ENCODE results near the gene SRRM4. TPM values are rescaled to one million over a fixed set of nuclear protein-coding genes. Genes with fewer than 3 reads are reported as not detected.

SRRM4 gene
- total RNA-seq, 1 experiment from 2014 or later: 1.4 TPM

DNA sequence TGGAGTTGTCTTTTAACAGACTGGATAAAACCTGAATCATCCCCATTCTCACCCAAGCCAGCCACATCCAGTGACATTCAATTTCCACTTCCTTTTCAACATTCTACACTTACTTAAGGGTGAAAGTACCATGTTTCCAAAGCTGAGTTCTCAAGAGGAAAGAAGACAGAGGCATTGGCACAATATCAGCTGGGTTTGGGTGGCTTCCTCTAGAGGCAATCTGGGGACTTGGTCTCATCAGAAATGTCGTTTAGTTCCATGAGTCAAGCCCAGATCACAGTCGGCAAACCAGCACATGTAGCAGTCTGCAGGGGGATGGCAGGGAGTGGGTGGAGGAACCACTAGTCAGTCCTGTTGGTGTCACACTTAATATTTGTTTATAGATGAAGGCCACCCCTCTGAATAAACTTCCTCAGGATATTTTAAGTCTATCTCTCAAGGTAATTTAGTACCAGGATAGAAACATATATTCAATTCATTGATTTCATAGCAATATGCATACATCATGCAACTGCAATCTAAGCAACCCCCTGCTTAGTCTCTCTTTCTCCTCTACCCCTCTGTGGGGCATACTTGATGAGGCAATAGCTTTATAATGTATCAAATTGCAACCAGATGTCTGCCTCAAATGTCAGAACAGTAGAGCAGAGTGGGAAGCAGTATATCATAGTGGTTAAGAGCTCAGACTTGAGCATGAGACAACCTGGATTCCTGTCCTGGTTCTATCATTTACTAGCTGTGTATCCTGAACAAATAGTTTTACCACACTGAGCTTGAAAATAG, 3.0 kb downstream of the SRRM4 start:
- Histone ChIP-seq H3K4ac (ENCODE audit: low read depth, low read length) (no peak overlapping the region), H3K9me3 (ENCODE audit: control insufficient read depth, low read depth, low read length) (no peaks in the 10 kb centered on the region), H2BK12ac (ENCODE audit: insufficient read length, low read depth, low read length) (no peak overlapping the region), H3K4me1 (ENCODE audit: insufficient read depth, low read length) (no peaks in the 10 kb centered on the region), H2BK5ac (ENCODE audit: insufficient read length, low read length) (no peak overlapping the region), H4K5ac (ENCODE audit: insufficient read length, low read depth, low read length) (no peak overlapping the region), H2BK15ac (ENCODE audit: low read depth, low read length) (no peak overlapping the region), H3K79me1 (ENCODE audit: insufficient read depth, low read depth, low read length, poor library complexity, severe bottlenecking) (no peaks in the 10 kb centered on the region), H3K79me2 (ENCODE audit: insufficient read depth, low read length) (no peaks in the 10 kb centered on the region), H4K20me1 (ENCODE audit: control insufficient read depth, insufficient read depth, insufficient read length) (no peaks in the 10 kb centered on the region), H2BK120ac (ENCODE audit: low read depth, low read length, poor library complexity, severe bottlenecking) (no peak overlapping the region), H2AFZ (ENCODE audit: low read length) (no peak overlapping the region), H3K56ac (ENCODE audit: insufficient read length, low read depth, low read length) (no peak overlapping the region), H3K27ac (ENCODE audit: insufficient read length, low read depth, low read length) (no peak overlapping the region), H3K14ac (ENCODE audit: insufficient read depth, low read length) (no peak overlapping the region), H3K27me3 (ENCODE audit: insufficient read depth, low read length) (peaks cover 10% of the 10 kb centered on the region; the same call in 1 of the 2 replicates), H4K91ac (ENCODE audit: insufficient read length, low read depth, low read length) (no peak overlapping the region), H4K8ac (replicated peaks; ENCODE audit: insufficient read length, low read depth, low read length) (no peak overlapping the region), H3K23ac (ENCODE audit: insufficient read length, low read depth, low read length) (no peak overlapping the region), H2BK20ac (ENCODE audit: low read depth, low read length, poor library complexity, severe bottlenecking) (no peak overlapping the region), H3T11ph (ENCODE audit: low read length) (no peak overlapping the region), H3K9ac (ENCODE audit: extremely low read depth, insufficient read length, low read length) (no peak overlapping the region), H2AK5ac (ENCODE audit: insufficient read length, low read length) (no peak overlapping the region), H3K23me2 (ENCODE audit: insufficient read length, low read depth, low read length, poor library complexity, severe bottlenecking) (peaks cover 14% of the 10 kb centered on the region), H3K4me2 (ENCODE audit: insufficient read depth, insufficient read length, low read length) (no peak overlapping the region), H3K18ac (ENCODE audit: insufficient read length, low read depth, low read length) (no peak overlapping the region)
- no peak for TF ChIP-seq CTCF (conservative IDR thresholded peaks at IDR 0.05)
- no peak overlapping the region for H3K27ac Mint-ChIP-seq
- no CpG with 5 or more reads among the region's 2 CpGs for WGBS (ENCODE audit: extremely low coverage, insufficient read length, low lambda C conversion rate)
- peaks cover 14 to 33% of the 10 kb centered on the region in 2 experiments for H3K4me1 Mint-ChIP-seq
- peak; percentile 13 for DNase-seq
- H3K27me3 Mint-ChIP-seq (ENCODE audit: low read depth): peaks cover 63% of the 10 kb centered on the region
- no peaks in the 10 kb centered on the region for H3K9me3 Mint-ChIP-seq
- no peaks in the 10 kb centered on the region for H3K36me3 Mint-ChIP-seq (ENCODE audit: insufficient read depth in 1 of 3, low read depth in 3 of 3)
- H3K4me3 Mint-ChIP-seq: no peak overlapping the region; a peak in 1 of 5 replicates

Data from H9 (cell line).